ENCODE results near the gene PRKCE.

DNA sequence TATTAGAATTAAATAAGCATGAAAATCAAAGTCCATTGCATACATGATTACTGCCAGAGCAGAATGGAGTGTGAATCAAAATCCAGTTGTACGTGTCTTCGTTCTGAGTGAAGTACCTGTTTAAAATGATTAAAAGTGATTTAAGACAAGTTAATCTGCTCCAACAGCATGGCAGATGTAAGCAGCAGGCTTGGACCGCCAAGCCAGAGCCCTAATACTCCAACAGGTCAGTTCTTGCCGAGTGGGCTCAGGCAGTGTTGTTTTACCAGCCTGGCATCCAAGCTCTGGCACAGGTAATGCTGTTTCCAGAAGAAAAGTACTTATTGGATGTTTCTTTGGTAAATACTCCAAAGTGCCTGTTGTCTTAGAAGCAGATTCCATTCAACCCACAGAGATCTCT, 474.3 kb downstream of the PRKCE start:
- TF ChIP-seq, protein P1, sequence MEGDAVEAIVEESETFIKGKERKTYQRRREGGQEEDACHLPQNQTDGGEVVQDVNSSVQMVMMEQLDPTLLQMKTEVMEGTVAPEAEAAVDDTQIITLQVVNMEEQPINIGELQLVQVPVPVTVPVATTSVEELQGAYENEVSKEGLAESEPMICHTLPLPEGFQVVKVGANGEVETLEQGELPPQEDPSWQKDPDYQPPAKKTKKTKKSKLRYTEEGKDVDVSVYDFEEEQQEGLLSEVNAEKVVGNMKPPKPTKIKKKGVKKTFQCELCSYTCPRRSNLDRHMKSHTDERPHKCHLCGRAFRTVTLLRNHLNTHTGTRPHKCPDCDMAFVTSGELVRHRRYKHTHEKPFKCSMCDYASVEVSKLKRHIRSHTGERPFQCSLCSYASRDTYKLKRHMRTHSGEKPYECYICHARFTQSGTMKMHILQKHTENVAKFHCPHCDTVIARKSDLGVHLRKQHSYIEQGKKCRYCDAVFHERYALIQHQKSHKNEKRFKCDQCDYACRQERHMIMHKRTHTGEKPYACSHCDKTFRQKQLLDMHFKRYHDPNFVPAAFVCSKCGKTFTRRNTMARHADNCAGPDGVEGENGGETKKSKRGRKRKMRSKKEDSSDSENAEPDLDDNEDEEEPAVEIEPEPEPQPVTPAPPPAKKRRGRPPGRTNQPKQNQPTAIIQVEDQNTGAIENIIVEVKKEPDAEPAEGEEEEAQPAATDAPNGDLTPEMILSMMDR (IDR thresholded peaks at IDR 0.05): no peak
- no peak for TF ChIP-seq EZH2 (IDR thresholded peaks at IDR 0.05; ENCODE audit: borderline replicate concordance, insufficient read depth, low read depth, low read length, poor library complexity, severe bottlenecking)
